ENCODE results near the gene FCHSD2.
A peak's percentile ranks its signal among the peaks of the same experiment; 100 is the strongest.
"Not testable (repeated sequence)": the region's sequence is repeated elsewhere in the genome, so short reads cannot be mapped to it uniquely, and the experiment has no call there.

FCHSD2 gene

DNA sequence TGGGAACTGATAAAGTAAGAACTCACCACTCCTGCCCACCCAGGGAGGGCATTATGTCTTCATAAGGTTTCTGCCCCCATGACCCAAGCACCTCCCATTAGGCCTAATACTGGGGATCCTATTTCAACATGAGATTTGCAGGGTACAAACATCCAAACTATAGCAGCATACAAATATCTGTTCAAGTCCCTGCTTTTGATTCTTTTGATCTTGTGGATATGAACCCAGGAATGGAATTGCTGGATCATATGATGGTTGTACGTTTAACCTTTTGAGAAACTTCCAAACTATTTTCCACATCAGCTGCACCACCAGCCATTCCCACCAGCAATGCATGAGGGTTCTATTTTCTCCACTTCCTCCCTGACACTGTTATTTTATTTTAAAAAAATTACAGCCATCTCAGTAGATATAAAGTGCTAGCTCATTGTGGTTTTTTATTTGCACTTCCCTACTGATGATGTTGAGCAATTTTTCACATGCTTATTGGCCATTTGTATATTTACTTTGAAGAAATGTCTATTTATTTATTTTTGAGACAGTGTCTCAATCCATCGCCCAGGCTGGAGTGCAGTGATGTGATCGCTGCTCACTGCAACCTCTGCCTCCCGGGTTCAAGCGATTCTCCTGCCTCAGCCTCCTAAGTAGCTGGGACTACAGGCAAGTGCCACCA, 335.0 kb downstream of the FCHSD2 start:
- no peak overlapping the region for H3K4me3 Mint-ChIP-seq
- DNase-seq = no peak
- no peaks in the 10 kb centered on the region for H3K27me3 Mint-ChIP-seq (ENCODE audit: low read depth, poor library complexity)
- no peaks in the 10 kb centered on the region for H3K9me3 Mint-ChIP-seq
- peaks cover 19% of the 10 kb centered on the region for H3K4me1 Mint-ChIP-seq
- H3K36me3 Mint-ChIP-seq (ENCODE audit: low read depth) = peaks cover 17% of the 10 kb centered on the region
- TF ChIP-seq, protein P1, sequence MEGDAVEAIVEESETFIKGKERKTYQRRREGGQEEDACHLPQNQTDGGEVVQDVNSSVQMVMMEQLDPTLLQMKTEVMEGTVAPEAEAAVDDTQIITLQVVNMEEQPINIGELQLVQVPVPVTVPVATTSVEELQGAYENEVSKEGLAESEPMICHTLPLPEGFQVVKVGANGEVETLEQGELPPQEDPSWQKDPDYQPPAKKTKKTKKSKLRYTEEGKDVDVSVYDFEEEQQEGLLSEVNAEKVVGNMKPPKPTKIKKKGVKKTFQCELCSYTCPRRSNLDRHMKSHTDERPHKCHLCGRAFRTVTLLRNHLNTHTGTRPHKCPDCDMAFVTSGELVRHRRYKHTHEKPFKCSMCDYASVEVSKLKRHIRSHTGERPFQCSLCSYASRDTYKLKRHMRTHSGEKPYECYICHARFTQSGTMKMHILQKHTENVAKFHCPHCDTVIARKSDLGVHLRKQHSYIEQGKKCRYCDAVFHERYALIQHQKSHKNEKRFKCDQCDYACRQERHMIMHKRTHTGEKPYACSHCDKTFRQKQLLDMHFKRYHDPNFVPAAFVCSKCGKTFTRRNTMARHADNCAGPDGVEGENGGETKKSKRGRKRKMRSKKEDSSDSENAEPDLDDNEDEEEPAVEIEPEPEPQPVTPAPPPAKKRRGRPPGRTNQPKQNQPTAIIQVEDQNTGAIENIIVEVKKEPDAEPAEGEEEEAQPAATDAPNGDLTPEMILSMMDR (IDR thresholded peaks at IDR 0.05) = no peak
- H3K27ac Mint-ChIP-seq = no peak overlapping the region

DNA sequence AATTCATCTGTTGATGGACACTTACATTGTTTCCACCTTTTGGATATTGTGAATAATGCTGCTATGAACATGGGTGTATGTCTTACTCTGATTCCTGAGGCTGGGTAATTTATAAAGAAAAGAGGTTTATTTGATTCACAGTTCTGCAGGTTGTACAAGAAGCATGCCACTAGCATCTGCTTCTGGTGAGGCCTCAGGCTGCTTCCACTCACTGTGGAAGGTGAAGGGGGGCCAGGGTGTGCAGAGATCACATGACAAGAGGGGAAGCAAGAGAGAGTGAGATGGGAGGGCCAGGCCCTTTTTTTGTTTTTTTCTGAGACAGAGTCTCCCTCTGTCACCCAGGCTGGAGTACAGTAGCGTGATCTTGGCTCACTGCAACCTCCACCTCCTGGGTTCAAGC, 335.7 kb downstream of the FCHSD2 start:
- not testable (repeated sequence) for H3K27me3 Mint-ChIP-seq (ENCODE audit: low read depth, poor library complexity); H3K27ac Mint-ChIP-seq; H3K4me3 Mint-ChIP-seq

DNA sequence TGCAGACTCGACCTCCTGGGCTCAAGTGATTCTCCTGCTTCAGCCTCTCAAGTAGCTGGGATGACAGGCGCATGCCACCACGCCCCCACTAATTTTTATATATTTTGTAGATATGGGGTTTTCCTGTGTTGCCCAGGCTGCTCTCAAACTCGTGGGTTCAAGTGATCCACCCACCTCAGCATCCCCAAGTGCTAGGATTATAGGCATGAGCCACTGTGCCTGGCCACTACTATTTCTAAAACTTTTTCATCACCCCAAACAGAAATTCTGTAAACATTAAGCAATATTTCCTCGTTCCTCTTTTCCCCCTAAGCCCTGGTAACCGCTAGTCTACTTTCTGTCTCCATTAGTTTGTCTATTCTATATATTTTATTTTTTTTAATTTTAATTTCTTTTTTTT, 336.9 kb downstream of the FCHSD2 start:
- Mint-ChIP-seq H3K4me3 (no peak overlapping the region), H3K27ac (no peak overlapping the region), H3K27me3 (ENCODE audit: low read depth, poor library complexity) (no peaks in the 10 kb centered on the region), H3K36me3 (ENCODE audit: low read depth) (peaks cover 11% of the 10 kb centered on the region), H3K9me3 (no peaks in the 10 kb centered on the region), H3K4me1 (peaks cover 8% of the 10 kb centered on the region)
- TF ChIP-seq, protein P1 (IDR thresholded peaks at IDR 0.05) = no peak
- no peak for DNase-seq

More for the DNA sequence above, 335.7 kb downstream of the FCHSD2 start:
- not testable (repeated sequence) for H3K9me3 Mint-ChIP-seq, DNase-seq
- peaks cover 14% of the 10 kb centered on the region for H3K4me1 Mint-ChIP-seq
- H3K36me3 Mint-ChIP-seq (ENCODE audit: low read depth) = peaks cover 17% of the 10 kb centered on the region

DNA sequence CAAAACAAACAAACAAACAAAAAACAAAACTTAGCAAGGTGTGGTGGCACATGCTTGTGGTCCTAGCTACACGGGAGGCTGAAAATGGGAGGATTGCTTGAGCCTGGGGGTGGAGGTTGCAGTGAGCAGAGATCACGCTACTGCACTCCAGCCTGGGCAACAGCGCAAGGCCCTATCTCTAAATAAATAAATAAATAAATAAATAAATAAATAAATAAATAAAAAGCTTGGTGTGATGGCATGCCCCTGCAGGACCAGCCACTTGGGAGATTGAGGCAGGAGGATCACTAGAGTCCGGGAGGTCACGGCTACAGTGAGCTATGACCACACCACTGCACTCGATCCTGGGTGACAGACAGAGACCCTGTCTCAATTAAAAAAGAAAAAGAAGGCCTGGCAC, 339.3 kb downstream of the FCHSD2 start:
- TF ChIP-seq, protein P1 (IDR thresholded peaks at IDR 0.05) = no peak
- no peaks in the 10 kb centered on the region for H3K36me3 Mint-ChIP-seq (ENCODE audit: low read depth)
- no peak for DNase-seq
- no peaks in the 10 kb centered on the region for H3K27me3 Mint-ChIP-seq (ENCODE audit: low read depth, poor library complexity)
- H3K4me1 Mint-ChIP-seq = peaks cover 24% of the 10 kb centered on the region
- no peaks in the 10 kb centered on the region for H3K9me3 Mint-ChIP-seq
- peak overlapping the region; percentile 46 for H3K27ac Mint-ChIP-seq
- no peak overlapping the region for H3K4me3 Mint-ChIP-seq

DNA sequence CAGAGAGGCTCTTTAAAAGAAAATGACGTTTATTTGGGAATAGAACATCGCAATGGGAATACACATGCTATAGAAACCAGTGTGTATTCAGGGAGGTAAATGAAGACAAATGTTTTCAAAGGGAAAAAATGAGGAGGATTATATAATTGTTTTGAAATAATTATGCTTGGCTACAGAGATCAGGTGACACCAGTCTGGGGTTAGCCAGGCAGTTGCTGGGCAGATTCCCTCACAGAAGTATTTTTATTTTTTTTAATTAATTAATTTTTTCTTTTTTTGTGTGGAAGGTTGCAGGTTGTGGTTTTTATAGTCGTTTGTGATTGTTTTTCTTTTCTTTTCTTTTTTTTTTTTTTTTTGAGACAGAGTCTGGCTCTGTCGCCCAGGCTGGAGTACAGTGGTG, 342.7 kb downstream of the FCHSD2 start:
- no peak overlapping the region for H3K4me3 Mint-ChIP-seq
- H3K27ac Mint-ChIP-seq = no peak overlapping the region
- no peaks in the 10 kb centered on the region for H3K9me3 Mint-ChIP-seq
- DNase-seq = no peak
- no peaks in the 10 kb centered on the region for H3K27me3 Mint-ChIP-seq (ENCODE audit: low read depth, poor library complexity)
- peaks cover 22% of the 10 kb centered on the region for H3K4me1 Mint-ChIP-seq
- no peaks in the 10 kb centered on the region for H3K36me3 Mint-ChIP-seq (ENCODE audit: low read depth)
- TF ChIP-seq, protein P1 (IDR thresholded peaks at IDR 0.05) = no peak

DNA sequence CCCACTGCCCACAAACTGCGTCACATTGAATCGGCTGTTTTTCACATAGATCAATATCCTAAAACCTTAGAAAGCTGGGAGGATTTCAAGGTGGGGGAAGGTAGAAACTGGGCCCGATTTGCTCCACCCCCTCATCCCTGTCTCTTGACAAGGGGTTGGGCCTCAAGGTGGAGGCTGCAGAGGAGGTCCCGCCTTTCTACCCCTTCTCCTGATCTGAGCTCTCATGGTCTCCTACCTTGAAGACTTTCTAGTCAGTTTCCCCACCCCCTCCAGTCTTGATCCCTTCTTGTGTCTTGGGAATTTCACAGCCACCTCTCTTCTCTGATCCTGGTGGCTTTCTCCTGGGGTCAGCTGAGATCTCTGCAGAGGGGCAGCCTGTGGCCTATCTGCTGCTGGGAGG, 343.8 kb downstream of the FCHSD2 start:
- H3K36me3 Mint-ChIP-seq (ENCODE audit: low read depth) = no peaks in the 10 kb centered on the region
- TF ChIP-seq, protein P1 (IDR thresholded peaks at IDR 0.05) = no peak
- no peak overlapping the region for H3K4me3 Mint-ChIP-seq
- H3K4me1 Mint-ChIP-seq = peaks cover 31% of the 10 kb centered on the region
- no peaks in the 10 kb centered on the region for H3K9me3 Mint-ChIP-seq
- H3K27ac Mint-ChIP-seq = peak overlapping the region; percentile 9
- DNase-seq = no peak
- no peaks in the 10 kb centered on the region for H3K27me3 Mint-ChIP-seq (ENCODE audit: low read depth, poor library complexity)

All from nephron progenitor cell (in vitro differentiated cells).